ENCODE data around the gene ADAMTS14. TPM values are rescaled to one million over a fixed set of nuclear protein-coding genes. Genes with fewer than 3 reads are reported as not detected.

ADAMTS14 gene
- total RNA-seq, 8 experiments from 2014 or later, result 0.05 to 1.9 (median 0.50) TPM

- no peak for ATAC-seq (replicated peaks in 6 of 8)
- H3K4me3 ChIP-seq, result no peak overlapping the region
- WGBS, 10 experiments, result 60 to 100% (median 90%) methylated on average over 1 to 2 of the region's 6 CpGs; no CpG with 5 or more reads in 4 of the 10 experiments
- in situ Hi-C loops (cut with MboI; ENCODE audit: low pct_unique_long_range_greater_than_20kb in 2 of 9, low sequenced_read_pairs in 9 of 9, unreplicated experiment in 9 of 9), result no loop called here
- peaks cover 0 to 6% of the 10 kb centered on the region in 2 donors for H3K4me1 ChIP-seq (replicated peaks in 1 of 2)
- no peak overlapping the region for H3K27ac ChIP-seq
These were observed 136.8 kb downstream of the ADAMTS14 start for GRCh38 chr10:70809011-70809611.

GRCh38 chr10:70809726-70810125 lies 137.4 kb downstream of the ADAMTS14 start:
- Histone ChIP-seq H3K4me1 (replicated peaks in 1 of 2) (peaks cover 0 to 6% of the 10 kb centered on the region in 2 donors), H3K4me3 (no peak overlapping the region), H3K27ac (no peak overlapping the region)
- 83 to 88% (median 88%) methylated on average over 1 to 2 of the region's 2 CpGs; no CpG with 5 or more reads in 7 of the 10 experiments for WGBS, 10 experiments
- ATAC-seq (replicated peaks in 6 of 8), result no peak
- in situ Hi-C loops (cut with MboI; ENCODE audit: low pct_unique_long_range_greater_than_20kb in 2 of 9, low sequenced_read_pairs in 9 of 9, unreplicated experiment in 9 of 9), result loop anchor here in 1 of 9 experiments (10.0 kb wide), 1 partner anchor 75 kb away; the partner anchor contains the start of gene PCBD1

GRCh38 chr10:70810967-70811366 lies 138.7 kb downstream of the ADAMTS14 start:
- H3K4me3 ChIP-seq, result no peak overlapping the region
- no peak overlapping the region for H3K27ac ChIP-seq
- in situ Hi-C loops (cut with MboI; ENCODE audit: low pct_unique_long_range_greater_than_20kb in 2 of 9, low sequenced_read_pairs in 9 of 9, unreplicated experiment in 9 of 9), result loop anchor here in 1 of 9 experiments (10.0 kb wide), 1 partner anchor 74 kb away; the partner anchor contains the start of gene PCBD1
- WGBS, 10 experiments, result 0 to 67% (median 28%) methylated on average over 1 of the region's 1 CpG; no CpG with 5 or more reads in 2 of the 10 experiments
- peaks cover 0 to 6% of the 10 kb centered on the region in 2 donors for H3K4me1 ChIP-seq (replicated peaks in 1 of 2)
- ATAC-seq (replicated peaks in 6 of 8), result no peak

GRCh38 chr10:70811881-70812280 lies 139.6 kb downstream of the ADAMTS14 start:
- ATAC-seq (replicated peaks in 6 of 8), result no peak
- Histone ChIP-seq H3K4me3 (no peak overlapping the region), H3K27ac (no peak overlapping the region), H3K4me1 (replicated peaks in 1 of 2) (peaks cover under 1 to 5% of the 10 kb centered on the region in 2 donors)
- WGBS, 10 experiments, result 50 to 71% (median 60%) methylated on average over 2 to 3 of the region's 3 CpGs; no CpG with 5 or more reads in 5 of the 10 experiments
- in situ Hi-C loops (cut with MboI; ENCODE audit: low pct_unique_long_range_greater_than_20kb in 2 of 9, low sequenced_read_pairs in 9 of 9, unreplicated experiment in 9 of 9), result loop anchor here in 1 of 9 experiments (10.0 kb wide), 1 partner anchor 73 kb away; the partner anchor contains the start of gene PCBD1

Other genes starting within 250 kb of the ADAMTS14 start
- 1 to 10 TPM in 4 of 8 experiments, under 1 TPM in 3, not detected in 1; 0.21 to 1.2 (median 1.0) TPM for gene NODAL, start 230.8 kb upstream of the ADAMTS14 start, total RNA-seq
- 10 to 100 TPM in 1 of 8 experiments, 1 to 10 TPM in 7; 1.4 to 15.9 (median 2.7) TPM for gene PALD1, start 193.7 kb upstream of the ADAMTS14 start, total RNA-seq
- under 1 TPM in 5 of 8 experiments, not detected in 3; 0.05 to 0.45 (median 0.42) TPM for gene PRF1, start 69.8 kb upstream of the ADAMTS14 start, total RNA-seq
- gene TBATA, start 112.9 kb downstream of the ADAMTS14 start, total RNA-seq, result 1 to 10 TPM in 1 of 8 experiments, not detected in 7; 1.5 TPM
- 10 to 100 TPM; 16.3 to 54.6 (median 24.6) TPM for gene SGPL1, start 143.4 kb downstream of the ADAMTS14 start, total RNA-seq
- gene PCBD1, start 216.1 kb downstream of the ADAMTS14 start, total RNA-seq, result 100 to 1,000 TPM in 2 of 8 experiments, 10 to 100 TPM in 6; 49.7 to 123 (median 71.9) TPM